HEK293 (cell line): Measurements from ENCODE around the gene ARHGEF39.

Experiments
- CTCF ChIP-seq: fragments of 450-650 bp; formaldehyde crosslinking; IDR thresholded peaks from 2 replicates; pipeline ENCODE4 v1.5.1; 2016; ENCODE audit warnings: missing biosample characterization, missing genetic modification characterization
- KLF9 ChIP-seq: fragments of 450-650 bp; formaldehyde crosslinking; IDR thresholded peaks from 2 replicates; pipeline ENCODE4 v1.5.1; 2016; ENCODE audit warnings: missing biosample characterization, missing genetic modification characterization, low read depth
- PRDM4 ChIP-seq: fragments of 450-650 bp; formaldehyde crosslinking; IDR thresholded peaks from 2 replicates; pipeline ENCODE4 v1.5.1; 2017; ENCODE audit warnings: missing biosample characterization, missing genetic modification characterization
- REST ChIP-seq: fragments of 450-650 bp; formaldehyde crosslinking; IDR thresholded peaks from 2 replicates; pipeline ENCODE4 v1.5.1; 2016; ENCODE audit warnings: missing biosample characterization, missing genetic modification characterization
- SCRT1 ChIP-seq: fragments of 450-650 bp; formaldehyde crosslinking; IDR thresholded peaks from 2 replicates; pipeline ENCODE4 v1.5.1; 2016; ENCODE audit warnings: missing biosample characterization, missing genetic modification characterization, borderline replicate concordance
- SETDB1 ChIP-seq: IDR thresholded peaks from one replicate; pipeline ENCODE4 v1.6.1; 2017; ENCODE audit warnings: mild to moderate bottlenecking, low read length, moderate library complexity, mixed read lengths; ENCODE audit not compliant: insufficient read length
- ZNF138 ChIP-seq: fragments of 450-650 bp; formaldehyde crosslinking; IDR thresholded peaks from 2 replicates; pipeline ENCODE4 v1.5.1; 2016; ENCODE audit warnings: missing biosample characterization, missing genetic modification characterization, borderline replicate concordance
- ZNF146 ChIP-seq: fragments of 450-650 bp; formaldehyde crosslinking; IDR thresholded peaks from 2 replicates; pipeline ENCODE4 v1.5.1; 2016; ENCODE audit warnings: missing biosample characterization, missing genetic modification characterization
- ZNF488 ChIP-seq: fragments of 450-650 bp; formaldehyde crosslinking; IDR thresholded peaks from 2 replicates; pipeline ENCODE4 v1.5.1; 2016; ENCODE audit warnings: missing biosample characterization, missing genetic modification characterization
- ZNF560 ChIP-seq: fragments of 450-650 bp; formaldehyde crosslinking; IDR thresholded peaks from 2 replicates; pipeline ENCODE4 v1.5.1; 2017; ENCODE audit warnings: missing biosample characterization, missing genetic modification characterization, borderline replicate concordance
- ZNF623 ChIP-seq: fragments of 450-650 bp; formaldehyde crosslinking; IDR thresholded peaks from 2 replicates; pipeline ENCODE4 v1.5.1; 2016; ENCODE audit warnings: missing biosample characterization, missing genetic modification characterization

- TF ChIP-seq REST (tag by site-specific recombination) (no peak), CTCF (tag by site-specific recombination) (no peak), PRDM4 (tag by site-specific recombination) (no peak), SCRT1 (tag by site-specific recombination) (no peak), ZNF138 (tag by site-specific recombination) (no peak), ZNF560 (tag by site-specific recombination) (no peak), KLF9 (no peak), ZNF146 (tag by site-specific recombination) (no peak), SETDB1 (no peak), ZNF488 (tag by site-specific recombination) (no peak), ZNF623 (tag by site-specific recombination) (no peak)
Measured at GRCh38 chr9:35667939-35668338, 2.9 kb upstream of the ARHGEF39 start.
